ENCODE measurements around the gene CD300LD.

DNA sequence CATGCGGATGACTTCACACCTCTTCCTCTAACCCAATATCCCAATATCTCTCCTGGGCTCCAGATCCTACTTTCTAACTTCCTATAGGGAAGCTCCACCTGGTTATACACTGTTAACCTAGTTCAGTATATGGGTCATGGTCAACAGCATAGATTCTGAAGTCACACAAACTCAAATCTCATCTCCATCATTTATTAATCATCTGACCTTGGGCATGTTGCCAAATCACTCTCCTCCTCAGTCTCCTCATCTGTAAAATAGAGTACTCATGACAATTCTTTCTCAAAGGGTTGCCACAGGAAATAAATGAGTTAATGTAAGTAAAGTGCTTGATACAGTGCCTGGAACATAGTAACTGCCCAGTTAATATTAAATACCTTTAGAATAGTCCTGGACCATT lies 32.0 kb upstream of the CD300LD start:
- TF ChIP-seq CBX8 (IDR thresholded peaks at IDR 0.05) (no peak), POLR2A (IDR thresholded peaks at IDR 0.05; ENCODE audit: low read length) (no peak), TP53 (CRISPR knock-in tag; IDR thresholded peaks at IDR 0.05) (no peak), JUN (IDR thresholded peaks at IDR 0.05) (no peak), EHMT2 (IDR thresholded peaks at IDR 0.05; ENCODE audit: low read depth) (no peak), CEBPB (IDR thresholded peaks at IDR 0.05) (no peak), MAZ (IDR thresholded peaks at IDR 0.05; ENCODE audit: borderline replicate concordance, low read depth, low read length) (no peak), SMC3 (IDR thresholded peaks at IDR 0.05) (no peak), ZC3H11A (IDR thresholded peaks at IDR 0.05) (no peak)
- TF ChIP-seq, protein P1, sequence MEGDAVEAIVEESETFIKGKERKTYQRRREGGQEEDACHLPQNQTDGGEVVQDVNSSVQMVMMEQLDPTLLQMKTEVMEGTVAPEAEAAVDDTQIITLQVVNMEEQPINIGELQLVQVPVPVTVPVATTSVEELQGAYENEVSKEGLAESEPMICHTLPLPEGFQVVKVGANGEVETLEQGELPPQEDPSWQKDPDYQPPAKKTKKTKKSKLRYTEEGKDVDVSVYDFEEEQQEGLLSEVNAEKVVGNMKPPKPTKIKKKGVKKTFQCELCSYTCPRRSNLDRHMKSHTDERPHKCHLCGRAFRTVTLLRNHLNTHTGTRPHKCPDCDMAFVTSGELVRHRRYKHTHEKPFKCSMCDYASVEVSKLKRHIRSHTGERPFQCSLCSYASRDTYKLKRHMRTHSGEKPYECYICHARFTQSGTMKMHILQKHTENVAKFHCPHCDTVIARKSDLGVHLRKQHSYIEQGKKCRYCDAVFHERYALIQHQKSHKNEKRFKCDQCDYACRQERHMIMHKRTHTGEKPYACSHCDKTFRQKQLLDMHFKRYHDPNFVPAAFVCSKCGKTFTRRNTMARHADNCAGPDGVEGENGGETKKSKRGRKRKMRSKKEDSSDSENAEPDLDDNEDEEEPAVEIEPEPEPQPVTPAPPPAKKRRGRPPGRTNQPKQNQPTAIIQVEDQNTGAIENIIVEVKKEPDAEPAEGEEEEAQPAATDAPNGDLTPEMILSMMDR (IDR thresholded peaks at IDR 0.05): no peak

All from A549 (cell line).